Lower leg skin (tissue), 3 donors: ENCODE results near the gene CTDSP2.

ENCODE experiments used
- CTCF ChIP-seq, 3 donors: fragments of 450-650 bp; IDR thresholded peaks; one replicate each; pipeline ENCODE4 v1.5.1; 2016; ENCODE audit warnings: antibody characterized with exemption in 3 of 3, mild to moderate bottlenecking in 3 of 3, moderate library complexity in 2 of 3
- POLR2A ChIP-seq, 2 donors: fragments of 450-650 bp; IDR thresholded peaks; one replicate each; pipeline ENCODE4 v1.6.1; 2016 to 2017; ENCODE audit warnings: antibody characterized with exemption in 2 of 2, mild to moderate bottlenecking in 1 of 2, moderate library complexity in 1 of 2

GRCh38 chr12:57838594-57839302 is 7.8 kb downstream of the CTDSP2 start:
- TF ChIP-seq CTCF (IDR thresholded peaks at IDR 0.05) (no peak), POLR2A (IDR thresholded peaks at IDR 0.05) (no peak)
